K562 (cell line): Measurements from ENCODE around the gene PHF21B.

Source experiments
- BACH1 ChIP-seq: fragments of 200-800 bp; sonication (Bioruptor generic); IDR thresholded peaks from 2 replicates; pipeline ENCODE4 v1.6.1; 2016; ENCODE audit warnings: missing genetic modification characterization, missing compliant biosample characterization
- CTCF ChIP-seq, 3 experiments: IDR thresholded peaks in 2 of 3; conservative IDR thresholded peaks in 1 of 3; 2 replicates each; pipeline ENCODE4 v1.5.1; 2011 to 2012; ENCODE audit warnings: low read length in 3 of 3, mild to moderate bottlenecking in 3 of 3, control low read depth in 2 of 3, improper control_type of control experiment in 1 of 3, inconsistent platforms in 1 of 3, low read depth in 1 of 3, mixed read lengths in 1 of 3, moderate library complexity in 1 of 3; ENCODE audit not compliant: insufficient read depth in 2 of 3
- FOXA3 ChIP-seq, 2 experiments: fragments of 450-650 bp in 1 of 2; sonication (generic) in 1 of 2; formaldehyde crosslinking; IDR thresholded peaks in 1 of 2; conservative IDR thresholded peaks in 1 of 2; 2 replicates each; pipeline versions ENCODE4 v1.4.0 to v1.8.0; 2020 to 2022; ENCODE audit warnings: mild to moderate bottlenecking in 2 of 2, missing genetic modification reagents in 1 of 2
- JUNB ChIP-seq: fragments of 450-650 bp; formaldehyde crosslinking; conservative IDR thresholded peaks from 2 replicates; pipeline ENCODE4 v1.4.0; 2020; ENCODE audit warnings: mild to moderate bottlenecking
- KHSRP ChIP-seq: fragments of 450-650 bp; IDR thresholded peaks from 2 replicates; pipeline ENCODE4 v1.6.1; 2017
- MYNN ChIP-seq, 2 experiments: sonication (generic); formaldehyde crosslinking in 1 of 2; IDR thresholded peaks; 2 replicates each; pipeline versions ENCODE4 v1.5.0 to v1.6.1; 2016 to 2020; ENCODE audit warnings: antibody characterized with exemption in 1 of 2, missing genetic modification reagents in 1 of 2
- POLR2A ChIP-seq: fragments of 450-650 bp; conservative IDR thresholded peaks from 2 replicates; pipeline ENCODE4 v1.6.1; 2016
- POLR2AphosphoS5 ChIP-seq: IDR thresholded peaks from 2 replicates; pipeline ENCODE4 v1.6.1; 2011; ENCODE audit warnings: mild to moderate bottlenecking, low read depth, low read length, moderate library complexity; ENCODE audit not compliant: control insufficient read depth, insufficient read depth
- PYGO2 ChIP-seq: fragments of 450-650 bp; IDR thresholded peaks from 2 replicates; pipeline ENCODE4 v1.6.1; 2016; ENCODE audit warnings: mild to moderate bottlenecking, missing genetic modification characterization, moderate library complexity, missing compliant biosample characterization
- SRSF9 ChIP-seq: fragments of 200-400 bp; formaldehyde crosslinking; IDR thresholded peaks from 2 replicates; pipeline ENCODE4 v1.6.1; 2017; ENCODE audit warnings: low read depth, low read length, borderline replicate concordance
- TEAD1 ChIP-seq, 2 experiments: fragments of 450-650 bp in 1 of 2; sonication (generic) in 1 of 2; formaldehyde crosslinking; IDR thresholded peaks; 2 replicates each; pipeline versions ENCODE4 v1.4.0 to v1.8.0; 2020 to 2022; ENCODE audit warnings: mild to moderate bottlenecking in 2 of 2, missing genetic modification reagents in 1 of 2
- ZBTB7A ChIP-seq: IDR thresholded peaks from 2 replicates; pipeline ENCODE4 v1.6.1; 2011; ENCODE audit warnings: low read depth, mild to moderate bottlenecking, low read length, moderate library complexity, borderline replicate concordance; ENCODE audit not compliant: control insufficient read depth
- TF ChIP-seq, protein P1 (sequence below): sonication (generic); formaldehyde crosslinking; IDR thresholded peaks from 2 replicates; pipeline ENCODE4 v1.8.1; 2022; ENCODE audit warnings: missing genetic modification reagents
- TF ChIP-seq, protein P2 (sequence below): fragments of 450-650 bp; IDR thresholded peaks from 2 replicates; pipeline ENCODE4 v1.6.1; 2016; ENCODE audit warnings: borderline replicate concordance

DNA sequence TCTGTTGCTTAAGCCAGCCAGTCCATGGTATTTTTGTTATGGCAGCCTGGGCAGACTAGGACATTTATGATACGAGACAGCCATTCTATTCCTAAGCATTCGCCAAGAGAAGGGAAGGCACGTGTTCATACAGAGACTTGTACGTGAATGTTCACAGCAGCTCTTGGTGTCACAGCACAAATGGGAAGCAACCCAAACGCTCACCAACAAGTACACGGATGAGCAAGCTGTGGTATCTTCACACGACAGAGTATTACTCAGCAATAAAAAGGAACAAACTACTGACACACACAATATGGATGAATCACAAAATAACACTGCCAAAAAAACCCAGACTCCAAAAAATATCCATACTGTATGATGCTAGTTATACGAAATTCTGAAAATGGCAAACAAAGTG is 85.1 kb downstream of the PHF21B start:
- no peak for TF ChIP-seq FOXA3 (CRISPR knock-in tag; conservative IDR thresholded peaks at IDR 0.05 in 1 of 2, IDR thresholded peaks at IDR 0.05 in 1 of 2)
- TF ChIP-seq JUNB, result no peak
- TF ChIP-seq, protein P1, sequence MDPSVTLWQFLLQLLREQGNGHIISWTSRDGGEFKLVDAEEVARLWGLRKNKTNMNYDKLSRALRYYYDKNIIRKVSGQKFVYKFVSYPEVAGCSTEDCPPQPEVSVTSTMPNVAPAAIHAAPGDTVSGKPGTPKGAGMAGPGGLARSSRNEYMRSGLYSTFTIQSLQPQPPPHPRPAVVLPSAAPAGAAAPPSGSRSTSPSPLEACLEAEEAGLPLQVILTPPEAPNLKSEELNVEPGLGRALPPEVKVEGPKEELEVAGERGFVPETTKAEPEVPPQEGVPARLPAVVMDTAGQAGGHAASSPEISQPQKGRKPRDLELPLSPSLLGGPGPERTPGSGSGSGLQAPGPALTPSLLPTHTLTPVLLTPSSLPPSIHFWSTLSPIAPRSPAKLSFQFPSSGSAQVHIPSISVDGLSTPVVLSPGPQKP (CRISPR knock-in tag), result no peak
- TF ChIP-seq KHSRP, result no peak
- TF ChIP-seq, protein P2, sequence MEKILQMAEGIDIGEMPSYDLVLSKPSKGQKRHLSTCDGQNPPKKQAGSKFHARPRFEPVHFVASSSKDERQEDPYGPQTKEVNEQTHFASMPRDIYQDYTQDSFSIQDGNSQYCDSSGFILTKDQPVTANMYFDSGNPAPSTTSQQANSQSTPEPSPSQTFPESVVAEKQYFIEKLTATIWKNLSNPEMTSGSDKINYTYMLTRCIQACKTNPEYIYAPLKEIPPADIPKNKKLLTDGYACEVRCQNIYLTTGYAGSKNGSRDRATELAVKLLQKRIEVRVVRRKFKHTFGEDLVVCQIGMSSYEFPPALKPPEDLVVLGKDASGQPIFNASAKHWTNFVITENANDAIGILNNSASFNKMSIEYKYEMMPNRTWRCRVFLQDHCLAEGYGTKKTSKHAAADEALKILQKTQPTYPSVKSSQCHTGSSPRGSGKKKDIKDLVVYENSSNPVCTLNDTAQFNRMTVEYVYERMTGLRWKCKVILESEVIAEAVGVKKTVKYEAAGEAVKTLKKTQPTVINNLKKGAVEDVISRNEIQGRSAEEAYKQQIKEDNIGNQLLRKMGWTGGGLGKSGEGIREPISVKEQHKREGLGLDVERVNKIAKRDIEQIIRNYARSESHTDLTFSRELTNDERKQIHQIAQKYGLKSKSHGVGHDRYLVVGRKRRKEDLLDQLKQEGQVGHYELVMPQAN, result no peak
- TF ChIP-seq BACH1, result no peak
- no peak for TF ChIP-seq PYGO2 (tag)
- no peak for TF ChIP-seq CTCF (IDR thresholded peaks at IDR 0.05 in 2 of 3, conservative IDR thresholded peaks at IDR 0.05 in 1 of 3; ENCODE audit: insufficient read depth in 2 of 3, low read depth in 1 of 3, low read length in 3 of 3)
- no peak for TF ChIP-seq POLR2A
- TF ChIP-seq MYNN (IDR thresholded peaks at IDR 0.05), result no peak
- TF ChIP-seq MYNN (CRISPR knock-in tag; IDR thresholded peaks at IDR 0.05), result no peak
- no peak for TF ChIP-seq POLR2AphosphoS5
- TF ChIP-seq TEAD1 (CRISPR knock-in tag; IDR thresholded peaks at IDR 0.05), result no peak
- TF ChIP-seq ZBTB7A, result no peak
- TF ChIP-seq SRSF9, result no peak
